Measurements from ENCODE around the gene DMRTA2. TPM values are rescaled to one million over a fixed set of nuclear protein-coding genes. Genes with fewer than 3 reads are reported as not detected.

Gene DMRTA2
- total RNA-seq, 2 donors from 2014 or later = not detected

GRCh38 chr1:50438945-50439344 lies 15.7 kb upstream of the DMRTA2 start:
- H3K9me3 ChIP-seq = no peaks in the 10 kb centered on the region
- no peaks in the 10 kb centered on the region for H3K36me3 ChIP-seq
- H3K27me3 ChIP-seq = no peaks in the 10 kb centered on the region
- H3K4me1 ChIP-seq = no peaks in the 10 kb centered on the region
- DNase-seq = no peak
- H3K9ac ChIP-seq (ENCODE audit: low read depth in 2 of 2, low read length in 2 of 2) = no peak overlapping the region
- no peak overlapping the region for H3K27ac ChIP-seq
- no peak for TF ChIP-seq CTCF (IDR thresholded peaks at IDR 0.05)
- intact Hi-C loops (cut with DNase I) = no loop called here
- H3K4me3 ChIP-seq = no peak overlapping the region

GRCh38 chr1:50436489-50436888 lies 13.2 kb upstream of the DMRTA2 start:
- Histone ChIP-seq H3K4me1 (no peaks in the 10 kb centered on the region), H3K9me3 (no peaks in the 10 kb centered on the region), H3K27ac (no peak overlapping the region), H3K9ac (ENCODE audit: low read depth in 2 of 2, low read length in 2 of 2) (no peak overlapping the region), H3K36me3 (no peaks in the 10 kb centered on the region), H3K4me3 (no peak overlapping the region), H3K27me3 (peaks cover 6% of the 10 kb centered on the region)
- TF ChIP-seq CTCF (IDR thresholded peaks at IDR 0.05) = no peak
- no peak for DNase-seq
- intact Hi-C loops (cut with DNase I) = no loop called here

GRCh38 chr1:50430010-50430405 lies 6.8 kb upstream of the DMRTA2 start:
- no peak for TF ChIP-seq CTCF (IDR thresholded peaks at IDR 0.05)

GRCh38 chr1:50427818-50428779 lies 4.9 kb upstream of the DMRTA2 start:
- intact Hi-C loops (cut with DNase I) = no loop called here
- Histone ChIP-seq H3K9me3 (no peaks in the 10 kb centered on the region), H3K4me1 (peaks cover 4% of the 10 kb centered on the region), H3K27ac (no peak overlapping the region), H3K4me3 (no peak overlapping the region), H3K27me3 (peaks cover 87% of the 10 kb centered on the region), H3K9ac (ENCODE audit: low read depth in 2 of 2, low read length in 2 of 2) (no peak overlapping the region), H3K36me3 (no peaks in the 10 kb centered on the region)
- TF ChIP-seq CTCF (IDR thresholded peaks at IDR 0.05) = no peak
- DNase-seq = no peak

More at GRCh38 chr1:50430010-50430405, 6.8 kb upstream of the DMRTA2 start:
- Histone ChIP-seq H3K9me3 (no peaks in the 10 kb centered on the region), H3K36me3 (no peaks in the 10 kb centered on the region), H3K27me3 (peaks cover 68% of the 10 kb centered on the region), H3K9ac (ENCODE audit: low read depth in 2 of 2, low read length in 2 of 2) (no peak overlapping the region), H3K27ac (no peak overlapping the region), H3K4me1 (no peaks in the 10 kb centered on the region), H3K4me3 (no peak overlapping the region)
- intact Hi-C loops (cut with DNase I) = no loop called here
- no peak for DNase-seq

GRCh38 chr1:50427086-50427817 lies 4.0 kb upstream of the DMRTA2 start:
- Histone ChIP-seq H3K36me3 (no peaks in the 10 kb centered on the region), H3K9me3 (no peaks in the 10 kb centered on the region), H3K27ac (no peak overlapping the region), H3K9ac (ENCODE audit: low read depth in 2 of 2, low read length in 2 of 2) (no peak overlapping the region), H3K27me3 (peaks cover 92% of the 10 kb centered on the region), H3K4me3 (no peak overlapping the region), H3K4me1 (peaks cover 8% of the 10 kb centered on the region)
- no peak for DNase-seq
- intact Hi-C loops (cut with DNase I) = no loop called here
- no peak for TF ChIP-seq CTCF (IDR thresholded peaks at IDR 0.05)
